Measurements from ENCODE around the gene SLC19A1.

Gene SLC19A1

GRCh38 chr21:45486443-45487160 is 55.6 kb downstream of the SLC19A1 start:
- TF ChIP-seq POLR2A (IDR thresholded peaks at IDR 0.05; ENCODE audit: low read depth, low read length) (no peak), POLR2AphosphoS5 (IDR thresholded peaks at IDR 0.05; ENCODE audit: low read depth, low read length) (no peak), TAF1 (IDR thresholded peaks at IDR 0.05; ENCODE audit: borderline replicate concordance, low read depth, low read length) (no peak)
- FAIRE-seq, result no peak
- DNase-seq (ENCODE audit: insufficient read length), result no peak

GRCh38 chr21:45485686-45486442 is 56.4 kb downstream of the SLC19A1 start:
- TF ChIP-seq POLR2AphosphoS5 (IDR thresholded peaks at IDR 0.05; ENCODE audit: low read depth, low read length) (no peak), TAF1 (IDR thresholded peaks at IDR 0.05; ENCODE audit: borderline replicate concordance, low read depth, low read length) (no peak), POLR2A (IDR thresholded peaks at IDR 0.05; ENCODE audit: low read depth, low read length) (no peak)
- no peak for FAIRE-seq
- no peak for DNase-seq (ENCODE audit: insufficient read length)

GRCh38 chr21:45484318-45484717 is 57.9 kb downstream of the SLC19A1 start:
- DNase-seq (ENCODE audit: insufficient read length), result no peak
- TF ChIP-seq TAF1 (IDR thresholded peaks at IDR 0.05; ENCODE audit: borderline replicate concordance, low read depth, low read length), result no peak
- TF ChIP-seq POLR2AphosphoS5 (IDR thresholded peaks at IDR 0.05; ENCODE audit: low read depth, low read length), result no peak
- TF ChIP-seq POLR2A (IDR thresholded peaks at IDR 0.05; ENCODE audit: low read depth, low read length), result no peak
- no peak for FAIRE-seq

GRCh38 chr21:45482899-45483821 is 59.1 kb downstream of the SLC19A1 start:
- TF ChIP-seq POLR2A (IDR thresholded peaks at IDR 0.05; ENCODE audit: low read depth, low read length), result no peak
- no peak for TF ChIP-seq TAF1 (IDR thresholded peaks at IDR 0.05; ENCODE audit: borderline replicate concordance, low read depth, low read length)
- no peak for TF ChIP-seq POLR2AphosphoS5 (IDR thresholded peaks at IDR 0.05; ENCODE audit: low read depth, low read length)
- no peak for FAIRE-seq
- no peak for DNase-seq (ENCODE audit: insufficient read length)

- no peak for FAIRE-seq
- DNase-seq (ENCODE audit: insufficient read length), result no peak
Measured at GRCh38 chr21:45481977-45482898, 60.0 kb downstream of the SLC19A1 start.

GRCh38 chr21:45481566-45481965 is 60.7 kb downstream of the SLC19A1 start:
- DNase-seq (ENCODE audit: insufficient read length) (no peak), FAIRE-seq (no peak)
- TF ChIP-seq POLR2AphosphoS5 (IDR thresholded peaks at IDR 0.05; ENCODE audit: low read depth, low read length), result no peak
- no peak for TF ChIP-seq TAF1 (IDR thresholded peaks at IDR 0.05; ENCODE audit: borderline replicate concordance, low read depth, low read length)
- TF ChIP-seq POLR2A (IDR thresholded peaks at IDR 0.05; ENCODE audit: low read depth, low read length), result no peak

More at GRCh38 chr21:45481977-45482898, 60.0 kb downstream of the SLC19A1 start:
- TF ChIP-seq POLR2AphosphoS5 (IDR thresholded peaks at IDR 0.05; ENCODE audit: low read depth, low read length), result no peak
- no peak for TF ChIP-seq TAF1 (IDR thresholded peaks at IDR 0.05; ENCODE audit: borderline replicate concordance, low read depth, low read length)
- TF ChIP-seq POLR2A (IDR thresholded peaks at IDR 0.05; ENCODE audit: low read depth, low read length), result no peak

GRCh38 chr21:45480701-45481500 is 61.3 kb downstream of the SLC19A1 start:
- FAIRE-seq, result no peak
- TF ChIP-seq POLR2A (IDR thresholded peaks at IDR 0.05; ENCODE audit: low read depth, low read length) (no peak), TAF1 (IDR thresholded peaks at IDR 0.05; ENCODE audit: borderline replicate concordance, low read depth, low read length) (no peak), POLR2AphosphoS5 (IDR thresholded peaks at IDR 0.05; ENCODE audit: low read depth, low read length) (no peak)
- no peak for DNase-seq (ENCODE audit: insufficient read length)

GRCh38 chr21:45479691-45480675 is 62.3 kb downstream of the SLC19A1 start:
- DNase-seq (ENCODE audit: insufficient read length) (no peak), FAIRE-seq (no peak)
- TF ChIP-seq POLR2A (IDR thresholded peaks at IDR 0.05; ENCODE audit: low read depth, low read length), result no peak
- TF ChIP-seq TAF1 (IDR thresholded peaks at IDR 0.05; ENCODE audit: borderline replicate concordance, low read depth, low read length), result no peak
- TF ChIP-seq POLR2AphosphoS5 (IDR thresholded peaks at IDR 0.05; ENCODE audit: low read depth, low read length), result no peak
